LNCaP clone FGC (cell line): ENCODE data around the gene CLPX.

Source experiments
- DNase-seq: peaks from one replicate; pipeline ENCODE4 v3.0.0-alpha.2; 2011; ENCODE audit warnings: low read depth
- H3K4me3 ChIP-seq: 2 replicates; pipeline ENCODE4 v1.5.1; 2011; ENCODE audit warnings: mild to moderate bottlenecking, low read depth, low read length, control low read depth
- CTCF ChIP-seq: IDR thresholded peaks from 2 replicates; pipeline ENCODE4 v1.5.1; 2012; ENCODE audit warnings: mild to moderate bottlenecking; ENCODE audit not compliant: control insufficient read depth, insufficient read depth; ENCODE audit errors: extremely low read depth

The CLPX gene

GRCh38 chr15:65212097-65212496, 27.0 kb upstream of the CLPX start:
- no peak for DNase-seq
- H3K4me3 ChIP-seq: no peak overlapping the region
- TF ChIP-seq CTCF: peak; percentile 43

DNA sequence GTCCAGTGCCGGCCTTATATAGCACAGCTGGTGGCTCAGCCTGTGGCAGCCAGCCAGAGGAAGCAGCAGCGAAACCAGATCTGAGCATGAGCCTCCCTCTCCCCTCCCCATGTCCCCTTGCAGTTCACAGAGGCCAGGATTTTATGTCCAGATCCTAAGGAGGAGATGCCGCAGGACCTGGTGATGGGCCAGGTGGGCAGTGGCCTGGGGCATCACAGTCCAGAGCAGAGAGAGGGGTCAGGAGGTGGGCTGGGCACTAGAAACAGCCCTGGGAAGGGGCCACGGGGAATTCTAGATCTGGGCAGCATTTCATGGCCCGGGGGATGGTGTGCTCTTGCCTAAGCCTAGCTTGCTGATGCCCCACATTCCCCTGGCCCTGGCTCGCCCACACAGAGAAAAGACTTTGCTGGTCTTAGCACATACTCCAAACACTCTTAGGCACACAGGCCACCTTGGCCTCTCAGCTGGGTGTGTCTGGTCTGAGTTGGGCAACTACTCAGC, 26.4 kb upstream of the CLPX start:
- H3K4me3 ChIP-seq: no peak overlapping the region
- no peak for DNase-seq
- no peak for TF ChIP-seq CTCF

- H3K4me3 ChIP-seq: no peak within 1 kb of the TSS
- DNase-seq: no peak
- no peak for TF ChIP-seq CTCF
These were observed 25.8 kb upstream of the CLPX start, which contains the start of gene CILP for GRCh38 chr15:65210770-65211481. Gene CILP, minus strand, starts transcription at chr15:65211473. Its CDS starts 1,718 bp downstream, at chr15:65209755.

DNA sequence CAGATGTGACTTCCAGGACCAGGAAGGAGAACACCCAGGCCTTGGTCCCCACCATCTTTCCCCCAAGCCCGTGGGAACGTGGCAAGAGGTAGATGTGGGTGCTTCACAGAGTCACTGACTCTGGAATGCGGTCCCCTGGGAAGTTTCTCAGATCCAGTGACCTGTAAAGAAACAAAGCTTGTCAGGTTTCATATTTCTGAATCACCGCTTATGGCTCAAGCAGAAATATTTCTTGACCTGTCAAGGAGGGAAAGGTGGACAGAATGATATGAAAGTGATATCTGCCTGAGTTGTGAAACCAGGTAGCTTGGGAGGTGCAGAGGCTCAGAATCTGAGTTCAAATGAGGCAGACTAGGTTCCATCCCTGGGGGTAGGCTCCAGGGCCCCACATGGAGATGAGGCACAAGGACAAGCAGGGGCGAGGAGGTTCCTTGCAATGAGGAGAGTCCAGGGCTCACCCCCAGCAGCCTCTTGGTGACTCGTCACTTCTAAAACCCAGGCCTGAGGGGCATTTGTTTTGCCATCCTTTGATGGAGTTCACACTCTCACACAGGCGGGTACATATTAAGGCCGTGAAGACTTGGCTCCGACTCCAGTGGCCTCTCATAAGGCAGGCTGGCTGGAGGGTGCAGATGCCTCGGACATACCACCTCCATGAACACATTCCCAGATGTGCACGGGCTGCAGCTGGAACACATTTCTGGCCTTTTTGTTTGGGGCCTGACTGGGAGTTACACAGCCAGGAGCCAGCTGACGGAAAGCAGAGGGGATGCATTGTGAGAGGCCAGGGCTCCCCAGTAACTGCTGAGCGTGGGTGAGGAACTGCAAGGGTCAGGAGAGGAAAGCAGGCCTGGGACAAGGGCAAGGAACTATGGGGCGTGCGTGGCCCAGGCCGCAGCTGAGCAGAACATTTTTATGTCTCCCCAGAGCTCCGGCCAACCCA, 24.8 kb upstream of the CLPX start:
- no peak overlapping the region for H3K4me3 ChIP-seq
- DNase-seq: no peak
- no peak for TF ChIP-seq CTCF

DNA sequence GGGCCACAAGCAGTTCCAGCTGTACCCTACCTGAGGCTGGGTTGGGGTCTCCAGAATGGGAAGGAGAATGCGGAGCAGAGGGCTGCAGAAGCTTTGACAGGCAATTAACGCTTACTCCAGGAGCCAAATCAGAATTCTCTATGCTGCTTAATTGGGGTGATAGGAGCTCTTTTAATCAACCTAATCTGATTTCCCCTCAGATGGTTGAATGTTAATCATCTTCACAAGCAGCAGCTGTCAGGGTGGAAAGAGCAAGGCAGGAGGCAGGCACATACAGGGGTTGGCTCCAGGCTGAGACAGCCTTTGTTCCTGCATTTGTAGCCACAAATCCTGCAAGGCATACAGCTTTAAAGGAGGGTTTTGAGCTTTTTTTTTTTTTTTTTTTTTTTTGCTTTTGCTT, 23.5 kb upstream of the CLPX start:
- TF ChIP-seq CTCF: no peak
- no peak overlapping the region for H3K4me3 ChIP-seq
- DNase-seq: no peak

DNA sequence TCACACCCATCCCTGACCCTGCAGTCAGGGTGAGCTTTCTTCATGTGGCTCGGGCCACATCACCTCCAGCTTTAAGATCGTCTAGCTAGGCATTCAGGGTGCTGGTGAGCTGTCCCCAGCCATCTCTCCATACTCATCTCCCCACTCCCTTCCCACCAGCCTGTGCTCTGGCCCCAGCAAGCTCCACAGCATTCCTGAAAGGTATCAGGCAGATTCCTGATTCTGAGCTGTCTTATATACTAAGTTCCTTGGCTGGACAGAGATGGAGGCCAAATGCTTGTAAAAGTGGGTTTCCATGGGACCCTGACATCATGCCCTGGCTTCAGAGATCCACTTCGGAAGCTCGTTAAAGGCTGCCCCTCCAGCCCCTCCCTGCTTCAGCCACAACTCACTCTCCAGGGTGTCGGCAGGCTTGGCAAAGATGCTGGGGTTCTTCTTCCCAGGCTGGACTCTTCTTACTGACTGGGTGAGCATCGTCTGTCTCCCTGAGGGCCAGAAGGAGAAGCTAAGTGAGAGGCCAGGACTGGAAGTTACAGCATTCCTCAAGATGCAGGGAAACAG, 22.2 kb upstream of the CLPX start:
- H3K4me3 ChIP-seq: no peak overlapping the region
- no peak for DNase-seq

More for the DNA sequence above, 22.2 kb upstream of the CLPX start:
- TF ChIP-seq CTCF: no peak
